GM23248 (cell line): ENCODE measurements around the gene VPREB3. TPM values are rescaled to one million over a fixed set of nuclear protein-coding genes. Genes with fewer than 3 reads are reported as not detected.

ENCODE experiments used
- DNase-seq: peaks from one replicate; pipeline ENCODE4 v3.0.0-alpha.2; 2015
- H2AFZ ChIP-seq: fragments of 200-600 bp; sonication (generic); 2 replicates; pipeline ENCODE4 v1.6.1; 2016; ENCODE audit warnings: antibody characterized with exemption
- H3F3A ChIP-seq: fragments of 200-600 bp; sonication (generic); 2 replicates; pipeline ENCODE4 v1.6.1; 2016; ENCODE audit warnings: mild to moderate bottlenecking, antibody characterized with exemption, mixed run types; ENCODE audit not compliant: insufficient read depth
- H3K27ac ChIP-seq: fragments of 200-600 bp; sonication (generic); 2 replicates; pipeline ENCODE4 v1.5.1; 2016; ENCODE audit warnings: mild to moderate bottlenecking
- H3K27me3 ChIP-seq: fragments of 200-600 bp; sonication (generic); replicated peaks from 2 replicates; pipeline ENCODE4 v1.6.1; 2016; ENCODE audit warnings: mild to moderate bottlenecking; ENCODE audit not compliant: insufficient read depth
- H3K36me3 ChIP-seq: fragments of 200-600 bp; sonication (generic); 2 replicates; pipeline ENCODE4 v1.6.1; 2016; ENCODE audit warnings: low read depth, mild to moderate bottlenecking
- H3K4me1 ChIP-seq: fragments of 200-600 bp; sonication (generic); 2 replicates; pipeline ENCODE4 v1.6.1; 2016; ENCODE audit warnings: mild to moderate bottlenecking; ENCODE audit not compliant: insufficient read depth
- H3K4me2 ChIP-seq: fragments of 200-600 bp; sonication (generic); one replicate; pipeline ENCODE4 v1.6.1; 2016; ENCODE audit warnings: mild to moderate bottlenecking; ENCODE audit not compliant: unreplicated experiment
- H3K4me3 ChIP-seq: fragments of 200-600 bp; sonication (generic); 2 replicates; pipeline ENCODE4 v1.5.1; 2016; ENCODE audit warnings: mild to moderate bottlenecking
- H3K79me2 ChIP-seq: fragments of 200-600 bp; sonication (generic); 2 replicates; pipeline ENCODE4 v1.6.1; 2016; ENCODE audit warnings: mild to moderate bottlenecking; ENCODE audit not compliant: insufficient read depth
- H3K9ac ChIP-seq: fragments of 200-600 bp; sonication (generic); 2 replicates; pipeline ENCODE4 v1.6.1; 2016; ENCODE audit warnings: mild to moderate bottlenecking
- H3K9me2 ChIP-seq: fragments of 200-600 bp; sonication (generic); 2 replicates; pipeline ENCODE4 v1.6.1; 2016; ENCODE audit warnings: mixed run types, mild to moderate bottlenecking, moderate library complexity; ENCODE audit not compliant: insufficient read depth
- H3K9me3 ChIP-seq: fragments of 200-600 bp; sonication (generic); one replicate; pipeline ENCODE4 v1.6.1; 2017; ENCODE audit warnings: low read depth
- H4K20me1 ChIP-seq: fragments of 200-600 bp; sonication (generic); 2 replicates; pipeline ENCODE4 v1.6.0; 2016; ENCODE audit not compliant: insufficient read depth
- EZH2 ChIP-seq: fragments of 200-600 bp; sonication (generic); IDR thresholded peaks from 2 replicates; pipeline ENCODE4 v1.6.1; 2018; ENCODE audit warnings: antibody characterized with exemption, mild to moderate bottlenecking; ENCODE audit not compliant: insufficient read depth, poor library complexity, severe bottlenecking
- EZH2phosphoT487 ChIP-seq: fragments of 200-600 bp; sonication (generic); IDR thresholded peaks from 2 replicates; pipeline ENCODE4 v1.6.1; 2018; ENCODE audit warnings: antibody characterized with exemption, moderate library complexity, mild to moderate bottlenecking, low read depth; ENCODE audit not compliant: insufficient read depth
- WGBS, 2 experiments: methylation state at CpG; one replicate each; pipeline ENCODE4 v1.1.6; 2015 to 2017; ENCODE audit warnings: low lambda C conversion rate in 2 of 2, low coverage in 1 of 2; ENCODE audit errors: missing lambda C conversion rate in 2 of 2; 5-methylcytosine and 5-hydroxymethylcytosine counted together
- in situ Hi-C: fragments of 300-500 bp; cut with MboI; formaldehyde crosslinking; loops from 2 replicates; pipeline ENCODE4 v1.15.0; 2020
- polyA plus RNA-seq: library from polyadenylated mRNA; unstranded; fragments of >200 nt; fragmentation: Nextera tagmentation; extraction: Ambion mirVana; gene quantifications from 2 replicates; pipeline ENCODE4 v1.2.1, GENCODE V29; 2016
- total RNA-seq: library from RNA; depleted of rRNA; stranded (reverse); fragments of >200 nt; shearing (Covaris generic); gene quantifications from 2 replicates; pipeline ENCODE4 v1.2.3, GENCODE V29; 2014

The VPREB3 gene
- total and polyA plus RNA-seq, 2 experiments from 2014 or later: not detected

DNA sequence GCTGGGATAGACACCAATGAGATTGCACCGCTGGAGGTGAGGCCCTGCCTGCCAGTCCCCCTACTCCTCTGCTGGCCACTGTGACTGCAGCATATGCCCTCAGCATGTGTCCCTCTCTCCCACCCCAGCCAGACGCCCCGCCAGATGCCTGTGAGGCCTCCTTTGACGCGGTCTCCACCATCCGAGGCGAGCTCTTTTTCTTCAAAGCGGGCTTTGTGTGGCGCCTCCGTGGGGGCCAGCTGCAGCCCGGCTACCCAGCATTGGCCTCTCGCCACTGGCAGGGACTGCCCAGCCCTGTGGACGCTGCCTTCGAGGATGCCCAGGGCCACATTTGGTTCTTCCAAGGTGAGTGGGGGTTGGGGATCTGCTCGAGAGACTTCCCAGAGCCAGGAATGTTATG is 26.8 kb upstream of the VPREB3 start:
- H3K9me3 ChIP-seq: no peaks in the 10 kb centered on the region
- in situ Hi-C loops: no loop called here
- no peak overlapping the region for H3K4me3 ChIP-seq
- TF ChIP-seq EZH2 (no peak), EZH2phosphoT487 (no peak)
- H3F3A ChIP-seq: 0 out of 2 replicates have a peak, but pooled peaks cover 3% of the 10 kb centered on the region
- H3K27ac ChIP-seq: peak overlapping the region; percentile 49
- no peaks in the 10 kb centered on the region for H3K36me3 ChIP-seq
- H3K4me2 ChIP-seq: no peak overlapping the region
- peaks cover 13% of the 10 kb centered on the region for H3K4me1 ChIP-seq
- 76 to 79% methylated on average over 14 to 15 of the region's 15 CpGs for WGBS, 2 experiments
- no peaks in the 10 kb centered on the region for H3K9me2 ChIP-seq
- H3K27me3 ChIP-seq: no peaks in the 10 kb centered on the region
- DNase-seq: no peak
- H2AFZ ChIP-seq: peak overlapping the region; percentile 61
- H3K79me2 ChIP-seq: no peaks in the 10 kb centered on the region
- H4K20me1 ChIP-seq: no peaks in the 10 kb centered on the region
- peak overlapping the region; percentile 24; the same call in 1 of the 2 replicates for H3K9ac ChIP-seq

DNA sequence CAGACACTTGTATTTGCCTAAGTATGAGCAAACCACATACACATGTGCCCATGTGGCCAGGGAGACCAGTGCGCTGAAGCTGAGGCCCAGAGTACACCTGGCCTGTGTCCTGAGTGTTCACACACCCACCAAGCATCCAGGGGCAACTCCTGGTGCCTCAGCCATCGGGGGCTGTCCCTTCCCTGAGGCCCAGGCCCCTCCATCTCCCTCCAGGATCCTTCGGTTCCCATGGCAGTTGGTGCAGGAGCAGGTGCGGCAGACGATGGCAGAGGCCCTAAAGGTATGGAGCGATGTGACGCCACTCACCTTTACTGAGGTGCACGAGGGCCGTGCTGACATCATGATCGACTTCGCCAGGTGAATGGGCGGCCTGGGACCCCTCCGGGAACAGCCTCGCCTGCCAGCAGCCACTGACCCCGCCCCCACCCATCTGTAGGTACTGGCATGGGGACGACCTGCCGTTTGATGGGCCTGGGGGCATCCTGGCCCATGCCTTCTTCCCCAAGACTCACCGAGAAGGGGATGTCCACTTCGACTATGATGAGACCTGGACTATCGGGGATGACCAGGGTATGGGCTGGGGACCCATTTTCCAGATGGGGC is 26.0 kb upstream of the VPREB3 start:
- no peaks in the 10 kb centered on the region for H3K9me3 ChIP-seq
- DNase-seq: no peak
- no peak overlapping the region for H2AFZ ChIP-seq
- H3K9me2 ChIP-seq: no peaks in the 10 kb centered on the region
- WGBS, 2 experiments: 94% methylated on average over 20 of the region's 20 CpGs
- 0 out of 2 replicates have a peak, but pooled peaks cover 3% of the 10 kb centered on the region for H3F3A ChIP-seq
- no peaks in the 10 kb centered on the region for H3K79me2 ChIP-seq
- H3K36me3 ChIP-seq: no peaks in the 10 kb centered on the region
- no peak overlapping the region for H3K4me2 ChIP-seq
- H4K20me1 ChIP-seq: no peaks in the 10 kb centered on the region
- TF ChIP-seq EZH2 (no peak), EZH2phosphoT487 (no peak)
- H3K4me3 ChIP-seq: no peak overlapping the region
- H3K27ac ChIP-seq: no peak overlapping the region
- in situ Hi-C loops: no loop called here
- H3K4me1 ChIP-seq: peaks cover 13% of the 10 kb centered on the region
- no peak overlapping the region for H3K9ac ChIP-seq
- no peaks in the 10 kb centered on the region for H3K27me3 ChIP-seq

DNA sequence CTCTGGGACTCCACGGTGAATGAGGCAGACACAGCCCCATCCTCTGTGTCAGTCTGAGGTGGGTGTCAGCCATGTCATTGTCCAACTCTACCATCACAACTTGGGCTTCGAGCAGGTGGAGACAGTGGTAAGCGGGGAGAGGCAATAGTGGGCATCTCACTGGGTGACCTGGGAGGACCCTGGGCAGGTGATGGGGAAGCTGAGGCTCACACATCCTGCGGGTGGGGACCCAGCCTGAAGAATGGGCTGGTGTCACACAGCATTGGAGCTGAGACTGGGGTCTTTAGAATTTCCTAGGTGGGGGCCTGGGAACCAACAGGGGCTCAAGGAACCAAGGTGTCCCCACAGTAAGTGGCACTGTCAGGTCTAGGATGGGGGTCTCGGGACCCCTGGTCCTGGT is 25.5 kb upstream of the VPREB3 start:
- 79 to 87% methylated on average over 4 to 5 of the region's 5 CpGs for WGBS, 2 experiments

DNA sequence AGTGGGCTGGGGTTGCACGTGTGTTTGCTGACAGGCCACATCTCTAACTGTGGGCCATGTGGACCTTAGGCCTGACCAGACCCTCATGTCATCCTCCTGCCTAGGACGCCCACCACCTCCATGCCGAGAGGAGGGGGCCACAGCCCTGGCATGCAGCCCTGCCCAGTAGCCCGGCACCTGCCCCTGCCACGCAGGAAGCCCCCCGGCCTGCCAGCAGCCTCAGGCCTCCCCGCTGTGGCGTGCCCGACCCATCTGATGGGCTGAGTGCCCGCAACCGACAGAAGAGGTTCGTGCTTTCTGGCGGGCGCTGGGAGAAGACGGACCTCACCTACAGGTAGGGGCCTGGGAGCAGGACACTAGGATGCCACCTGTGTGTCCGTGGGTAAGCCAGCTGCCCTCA is 24.9 kb upstream of the VPREB3 start:
- Histone ChIP-seq H3K27ac (no peak overlapping the region), H3K4me3 (no peak overlapping the region), H3K9me2 (no peaks in the 10 kb centered on the region), H3K79me2 (no peaks in the 10 kb centered on the region), H3K9ac (no peak overlapping the region), H3K4me2 (no peak overlapping the region), H3K4me1 (peaks cover 13% of the 10 kb centered on the region), H3F3A (0 out of 2 replicates have a peak, but pooled peaks cover 3% of the 10 kb centered on the region), H3K9me3 (no peaks in the 10 kb centered on the region), H4K20me1 (no peaks in the 10 kb centered on the region), H3K36me3 (no peaks in the 10 kb centered on the region), H2AFZ (no peak overlapping the region), H3K27me3 (no peaks in the 10 kb centered on the region)
- in situ Hi-C loops: no loop called here
- no peak for DNase-seq
- 88% methylated on average over 14 to 16 of the region's 16 CpGs for WGBS, 2 experiments
- TF ChIP-seq EZH2 (no peak), EZH2phosphoT487 (no peak)

More for the DNA sequence above, 25.5 kb upstream of the VPREB3 start:
- no peak overlapping the region for H3K4me2 ChIP-seq
- no peak for DNase-seq
- no peak overlapping the region for H3K9ac ChIP-seq
- H3K36me3 ChIP-seq: no peaks in the 10 kb centered on the region
- no peaks in the 10 kb centered on the region for H3K9me3 ChIP-seq
- H3K79me2 ChIP-seq: no peaks in the 10 kb centered on the region
- no peaks in the 10 kb centered on the region for H3K9me2 ChIP-seq
- H4K20me1 ChIP-seq: no peaks in the 10 kb centered on the region
- no peak overlapping the region for H3K4me3 ChIP-seq
- in situ Hi-C loops: no loop called here
- H3F3A ChIP-seq: 0 out of 2 replicates have a peak, but pooled peaks cover 3% of the 10 kb centered on the region
- H3K27ac ChIP-seq: no peak overlapping the region
- no peak for TF ChIP-seq EZH2phosphoT487
- no peak for TF ChIP-seq EZH2
- H3K27me3 ChIP-seq: no peaks in the 10 kb centered on the region
- H2AFZ ChIP-seq: no peak overlapping the region
- H3K4me1 ChIP-seq: peaks cover 13% of the 10 kb centered on the region
